GM19193 (cell line): ENCODE data around the gene EXTL2.
A peak's percentile ranks its signal among the peaks of the same experiment; 100 is the strongest.

Experiments
- POLR2A ChIP-seq: IDR thresholded peaks from 4 replicates; pipeline ENCODE4 v1.6.1; 2011; ENCODE audit not compliant: insufficient read depth, insufficient read length; ENCODE audit errors: extremely low read depth

The EXTL2 gene, protein sequence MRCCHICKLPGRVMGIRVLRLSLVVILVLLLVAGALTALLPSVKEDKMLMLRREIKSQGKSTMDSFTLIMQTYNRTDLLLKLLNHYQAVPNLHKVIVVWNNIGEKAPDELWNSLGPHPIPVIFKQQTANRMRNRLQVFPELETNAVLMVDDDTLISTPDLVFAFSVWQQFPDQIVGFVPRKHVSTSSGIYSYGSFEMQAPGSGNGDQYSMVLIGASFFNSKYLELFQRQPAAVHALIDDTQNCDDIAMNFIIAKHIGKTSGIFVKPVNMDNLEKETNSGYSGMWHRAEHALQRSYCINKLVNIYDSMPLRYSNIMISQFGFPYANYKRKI

DNA sequence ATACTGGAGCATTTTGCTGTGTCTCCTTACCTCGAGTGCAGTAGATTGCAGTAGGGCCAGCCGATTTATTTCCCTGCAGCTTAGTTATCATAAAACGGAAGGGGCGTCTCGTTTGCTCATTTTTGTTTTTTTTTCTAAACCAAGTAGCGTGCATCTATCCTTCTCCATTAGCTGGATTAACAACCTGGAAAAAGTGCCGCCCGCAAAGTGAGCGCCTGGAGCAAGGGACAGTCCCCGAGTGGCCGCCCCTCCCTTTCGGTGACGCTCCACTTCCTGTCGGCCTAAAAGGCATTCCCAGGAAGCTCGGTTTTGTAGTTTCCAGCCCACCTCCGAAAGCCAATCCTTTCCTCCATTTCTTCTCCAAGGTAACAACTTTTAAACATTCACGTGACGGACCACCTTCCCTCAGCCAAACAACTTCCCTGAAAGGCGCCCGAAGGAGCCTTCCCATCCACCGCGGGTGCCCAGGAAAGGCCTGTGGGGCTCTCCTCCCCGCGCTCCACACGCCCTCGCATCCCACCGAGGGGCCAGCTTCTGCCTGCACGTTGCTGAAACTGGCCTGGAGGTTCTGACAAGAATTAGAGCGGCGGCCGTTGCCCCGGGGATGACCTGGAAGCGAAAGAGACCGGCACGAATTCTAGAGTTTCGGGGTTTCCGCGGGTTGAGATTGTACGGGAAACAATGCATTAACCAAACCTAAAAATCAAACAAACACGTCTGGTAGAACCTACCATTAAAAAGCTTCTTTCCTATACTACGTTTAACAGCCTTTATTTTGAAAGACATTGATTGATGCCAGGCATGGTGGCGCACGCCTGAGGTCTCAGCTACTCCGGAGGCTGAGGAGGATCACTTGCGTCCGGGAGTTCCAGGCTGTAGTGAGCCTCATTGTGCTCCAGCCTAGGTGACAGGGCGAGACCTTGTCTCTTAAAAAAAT, at the start of gene EXTL2:
EXTL2 (minus strand) TSS at position 240 of the 937 bp plus-strand sequence. CDS start 6,085 bp downstream, outside the sequence.
- peak; percentile 48 for TF ChIP-seq POLR2A

- no peak for TF ChIP-seq POLR2A
Measured at GRCh38 chr1:100943533-100943932, 48.9 kb upstream of the EXTL2 start.

DNA sequence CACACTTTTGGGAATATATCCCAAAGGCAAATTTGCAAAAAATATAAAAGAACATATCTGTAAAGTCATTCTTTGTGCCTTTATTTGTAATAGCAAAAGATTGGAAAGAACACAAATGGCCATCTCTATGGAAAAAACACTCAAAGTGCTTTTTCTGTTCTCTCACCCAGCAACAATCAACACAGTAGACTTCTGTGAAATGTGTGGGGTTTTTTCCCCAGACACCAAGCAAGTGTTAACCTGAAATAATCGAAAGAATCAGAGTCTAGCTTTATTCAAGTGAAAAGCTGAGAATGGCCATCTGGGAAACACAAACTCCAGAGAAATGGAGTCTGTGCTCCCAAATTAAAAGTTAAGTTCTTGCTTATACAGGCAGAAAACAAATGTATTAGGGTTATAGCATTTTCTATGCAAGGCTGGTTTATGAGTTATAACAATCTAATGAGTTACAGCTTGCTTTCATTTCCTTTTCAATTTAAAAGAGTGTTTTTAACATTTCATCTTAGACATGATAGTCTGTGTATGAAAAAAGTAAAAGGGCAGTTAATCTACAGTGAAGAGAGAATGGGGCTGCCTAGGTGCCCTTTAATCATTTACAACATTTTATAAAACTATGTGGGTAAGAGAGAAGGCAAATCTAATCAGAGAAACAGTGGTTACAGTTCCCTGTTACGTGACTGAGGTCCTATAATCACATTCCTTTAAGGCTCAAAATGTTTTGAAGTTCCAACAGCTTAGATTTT, 47.8 kb upstream of the EXTL2 start:
- no peak for TF ChIP-seq POLR2A

- no peak for TF ChIP-seq POLR2A
Measured at GRCh38 chr1:100941580-100942216, 47.1 kb upstream of the EXTL2 start.

DNA sequence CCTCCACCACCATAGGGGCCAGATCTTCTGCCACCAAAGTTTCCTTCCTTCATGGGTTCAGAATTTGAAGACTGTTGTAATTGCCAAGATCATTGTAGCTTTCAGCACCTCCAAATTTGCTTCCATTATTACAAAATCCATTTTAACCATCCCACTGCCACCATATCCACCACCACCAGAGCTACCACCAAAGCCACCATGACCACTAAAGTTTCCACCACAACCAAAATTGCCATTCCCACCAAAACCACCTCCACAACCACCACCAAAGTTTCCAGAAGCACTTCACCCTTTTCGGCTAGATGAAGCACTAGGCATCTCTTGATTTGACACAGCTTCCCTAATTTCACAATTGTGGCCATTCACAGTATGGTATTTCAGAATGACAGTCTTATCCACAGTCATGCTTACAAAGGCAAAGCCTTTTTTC, 46.5 kb upstream of the EXTL2 start:
- TF ChIP-seq POLR2A, result no peak

GRCh38 chr1:100936194-100936967, 41.7 kb upstream of the EXTL2 start:
- no peak for TF ChIP-seq POLR2A

- no peak for TF ChIP-seq POLR2A
Measured at GRCh38 chr1:100931716-100932115, 37.1 kb upstream of the EXTL2 start.

GRCh38 chr1:100930494-100930893, 35.9 kb upstream of the EXTL2 start:
- TF ChIP-seq POLR2A, result no peak

- TF ChIP-seq POLR2A, result no peak
Measured at GRCh38 chr1:100928128-100928527, 33.5 kb upstream of the EXTL2 start.

- no peak for TF ChIP-seq POLR2A
Measured at GRCh38 chr1:100927276-100927675, 32.6 kb upstream of the EXTL2 start.

GRCh38 chr1:100926240-100926639, 31.6 kb upstream of the EXTL2 start:
- no peak for TF ChIP-seq POLR2A

DNA sequence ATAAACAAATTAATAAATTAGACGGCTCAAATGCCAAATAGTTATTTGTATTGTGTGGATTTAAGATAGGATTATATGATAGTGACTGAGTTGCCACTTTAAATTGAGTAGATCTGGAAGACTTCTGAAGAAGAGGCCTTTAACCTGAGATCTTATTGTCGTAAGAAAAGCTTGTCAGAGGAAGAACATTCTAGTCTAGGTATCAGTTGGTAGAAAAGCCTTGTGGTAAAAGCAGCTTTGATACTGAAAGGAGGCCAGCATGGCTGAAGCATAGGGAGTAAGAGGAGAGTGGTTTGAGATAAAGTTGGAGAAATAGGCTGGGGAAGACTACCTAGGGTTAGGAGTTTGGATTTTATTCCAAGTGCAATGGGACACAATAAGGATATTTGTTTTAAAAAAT, 30.3 kb upstream of the EXTL2 start:
- TF ChIP-seq POLR2A, result no peak

GRCh38 chr1:100924212-100924611, 29.6 kb upstream of the EXTL2 start:
- no peak for TF ChIP-seq POLR2A
